A673 (cell line): Measurements from ENCODE around the gene TSSC4.

ENCODE experiments used
- EZH2 ChIP-seq: fragments of 200-600 bp; sonication (generic); IDR thresholded peaks from 2 replicates; pipeline ENCODE4 v1.6.1; 2017; ENCODE audit warnings: borderline replicate concordance, low read depth, mild to moderate bottlenecking, mixed read lengths, antibody characterized with exemption, low read length; ENCODE audit not compliant: poor library complexity, severe bottlenecking
- TF ChIP-seq, protein P1 (sequence below): fragments of 300-800, 200-600 bp; sonication (generic); conservative IDR thresholded peaks from 2 replicates; pipeline ENCODE4 v1.5.1; 2017; ENCODE audit warnings: low read depth, mild to moderate bottlenecking, antibody characterized with exemption, low read length, moderate library complexity, mixed read lengths

DNA sequence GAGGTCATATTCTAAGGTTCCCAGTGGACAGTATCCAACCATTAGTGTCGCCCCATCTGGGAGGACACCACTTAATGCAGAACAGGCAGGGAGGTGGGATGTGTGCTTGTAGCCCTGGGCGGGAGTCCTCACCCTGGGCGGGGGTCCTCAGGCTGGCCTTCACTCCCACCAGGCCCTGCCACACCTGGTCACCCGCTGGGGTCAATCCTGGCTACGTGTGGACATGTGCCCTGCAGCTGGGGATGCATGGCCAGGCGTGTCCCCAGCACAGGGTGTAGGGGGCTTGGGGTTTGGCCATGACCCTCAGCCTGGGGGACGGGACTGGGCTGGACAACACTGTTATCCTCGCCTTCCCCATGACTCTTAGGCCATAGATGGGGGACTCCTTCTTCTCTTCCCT lies 25.0 kb downstream of the TSSC4 start:
- TF ChIP-seq, protein P1, sequence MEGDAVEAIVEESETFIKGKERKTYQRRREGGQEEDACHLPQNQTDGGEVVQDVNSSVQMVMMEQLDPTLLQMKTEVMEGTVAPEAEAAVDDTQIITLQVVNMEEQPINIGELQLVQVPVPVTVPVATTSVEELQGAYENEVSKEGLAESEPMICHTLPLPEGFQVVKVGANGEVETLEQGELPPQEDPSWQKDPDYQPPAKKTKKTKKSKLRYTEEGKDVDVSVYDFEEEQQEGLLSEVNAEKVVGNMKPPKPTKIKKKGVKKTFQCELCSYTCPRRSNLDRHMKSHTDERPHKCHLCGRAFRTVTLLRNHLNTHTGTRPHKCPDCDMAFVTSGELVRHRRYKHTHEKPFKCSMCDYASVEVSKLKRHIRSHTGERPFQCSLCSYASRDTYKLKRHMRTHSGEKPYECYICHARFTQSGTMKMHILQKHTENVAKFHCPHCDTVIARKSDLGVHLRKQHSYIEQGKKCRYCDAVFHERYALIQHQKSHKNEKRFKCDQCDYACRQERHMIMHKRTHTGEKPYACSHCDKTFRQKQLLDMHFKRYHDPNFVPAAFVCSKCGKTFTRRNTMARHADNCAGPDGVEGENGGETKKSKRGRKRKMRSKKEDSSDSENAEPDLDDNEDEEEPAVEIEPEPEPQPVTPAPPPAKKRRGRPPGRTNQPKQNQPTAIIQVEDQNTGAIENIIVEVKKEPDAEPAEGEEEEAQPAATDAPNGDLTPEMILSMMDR: no peak
- TF ChIP-seq EZH2: no peak
